ENCODE measurements around the gene LBH. TPM values are rescaled to one million over a fixed set of nuclear protein-coding genes. Genes with fewer than 3 reads are reported as not detected.
A peak's percentile ranks its signal among the peaks of the same experiment; 100 is the strongest.

The LBH gene
- total and polyA plus RNA-seq, 4 donors: 56.1 to 213 (median 94.5) TPM

DNA sequence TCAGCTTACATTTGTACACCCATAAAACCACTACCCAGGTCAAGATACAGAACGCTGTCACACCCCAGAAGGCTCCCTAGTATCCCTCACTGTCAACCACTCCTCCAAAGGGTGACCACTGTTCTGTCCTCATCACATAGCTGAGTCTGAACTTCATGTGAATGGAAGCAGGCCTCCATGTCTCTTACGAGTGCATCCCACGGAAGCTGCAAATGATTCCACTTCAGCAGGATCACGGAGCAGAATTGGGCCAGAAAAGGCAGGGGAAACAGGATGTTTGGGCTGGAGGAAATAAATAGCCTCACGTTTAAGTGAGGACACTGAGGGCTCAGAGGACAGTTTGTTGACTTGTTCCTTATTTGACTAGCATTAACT, 38.4 kb downstream of the LBH start:
- H3K9me3 ChIP-seq (ENCODE audit: control insufficient read depth, low read length): no peaks in the 10 kb centered on the region
- ATAC-seq (ENCODE audit: low FRiP score) (no peak), DNase-seq (no peak)
- no peaks in the 10 kb centered on the region for H3K27me3 ChIP-seq (ENCODE audit: control insufficient read depth in 1 of 2, insufficient read depth in 2 of 2, low read length in 1 of 2)
- no peak overlapping the region for H3K27ac ChIP-seq (ENCODE audit: low read depth in 1 of 2, low read length in 2 of 2)
- WGBS, 2 donors: 85 to 92% methylated on average over 5 of the region's 5 CpGs
- H3K4me3 ChIP-seq (ENCODE audit: low read length in 2 of 2): no peak overlapping the region
- H3K4me1 ChIP-seq (ENCODE audit: control insufficient read depth in 1 of 2, insufficient read depth in 2 of 2, low read length in 2 of 2): no peaks in the 10 kb centered on the region
- intact Hi-C loops (cut with DNase I): loop anchor here in 1 of 2 donors (5.0 kb wide), 2 partner anchors 32 to 78 kb away; no protein-coding TSS in a partner anchor
- no peaks in the 10 kb centered on the region for H3K36me3 ChIP-seq (ENCODE audit: control insufficient read depth in 1 of 2, insufficient read depth in 2 of 2, low read length in 1 of 2)

DNA sequence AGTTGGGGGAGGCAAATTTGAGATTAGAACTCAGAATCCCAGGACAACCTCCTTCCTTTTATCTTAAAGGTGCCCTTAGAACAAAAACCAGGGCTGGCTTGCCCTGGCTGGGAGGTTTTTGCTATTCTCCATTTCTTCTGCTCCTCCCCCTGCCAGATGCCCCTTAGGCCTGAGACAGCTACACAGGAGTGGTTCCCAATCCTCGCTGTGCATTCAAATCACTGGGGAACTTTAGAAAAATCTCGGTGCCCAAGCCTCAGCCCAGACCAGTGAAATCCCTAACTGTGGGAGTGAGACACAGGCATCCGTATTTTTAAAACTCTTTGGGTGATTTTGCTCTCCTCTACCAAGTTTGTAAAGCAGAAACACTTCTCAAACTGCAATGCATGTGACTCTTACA, 38.8 kb downstream of the LBH start:
- no peak for ATAC-seq (ENCODE audit: low FRiP score)
- WGBS, 2 donors: 93 to 98% methylated on average over 3 of the region's 3 CpGs
- H3K4me1 ChIP-seq (ENCODE audit: control insufficient read depth in 1 of 2, insufficient read depth in 2 of 2, low read length in 2 of 2): no peaks in the 10 kb centered on the region

DNA sequence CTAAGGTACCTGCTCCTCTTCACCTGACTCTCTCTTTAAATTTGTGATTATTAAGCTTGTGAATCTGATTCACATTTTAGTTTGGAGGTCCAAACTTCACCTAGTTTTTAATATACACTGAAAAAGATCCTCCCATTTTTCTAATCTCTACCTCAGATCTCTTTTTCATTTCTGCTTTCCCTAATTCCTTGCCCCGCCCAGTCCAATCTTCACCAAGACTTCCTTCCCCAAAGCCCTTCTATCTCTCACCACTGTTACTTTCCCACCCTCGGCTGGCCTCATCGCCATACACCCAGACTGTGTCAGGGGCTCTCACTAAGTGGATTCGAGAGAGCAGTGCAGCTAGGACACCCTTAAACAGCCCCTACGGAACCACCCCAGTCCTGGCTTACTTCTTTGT, 40.0 kb downstream of the LBH start:
- intact Hi-C loops (cut with DNase I): loop anchor here in 1 of 2 donors (5.0 kb wide), 2 partner anchors 34 to 76 kb away; no protein-coding TSS in a partner anchor
- 94 to 95% methylated on average over 5 of the region's 5 CpGs for WGBS, 2 donors
- Histone ChIP-seq H3K27me3 (ENCODE audit: control insufficient read depth in 1 of 2, insufficient read depth in 2 of 2, low read length in 1 of 2) (no peaks in the 10 kb centered on the region), H3K36me3 (ENCODE audit: control insufficient read depth in 1 of 2, insufficient read depth in 2 of 2, low read length in 1 of 2) (no peaks in the 10 kb centered on the region), H3K9me3 (ENCODE audit: control insufficient read depth, low read length) (no peaks in the 10 kb centered on the region), H3K27ac (ENCODE audit: low read depth in 1 of 2, low read length in 2 of 2) (no peak overlapping the region), H3K4me3 (ENCODE audit: low read length in 2 of 2) (no peak overlapping the region), H3K4me1 (ENCODE audit: control insufficient read depth in 1 of 2, insufficient read depth in 2 of 2, low read length in 2 of 2) (no peaks in the 10 kb centered on the region)
- ATAC-seq (ENCODE audit: low FRiP score) (no peak), DNase-seq (no peak)

More for the DNA sequence above, 38.8 kb downstream of the LBH start:
- H3K27ac ChIP-seq (ENCODE audit: low read depth in 1 of 2, low read length in 2 of 2): no peak overlapping the region
- H3K4me3 ChIP-seq (ENCODE audit: low read length in 2 of 2): no peak overlapping the region
- intact Hi-C loops (cut with DNase I): loop anchor here in 1 of 2 donors (5.0 kb wide), 2 partner anchors 33 to 77 kb away; no protein-coding TSS in a partner anchor
- DNase-seq: no peak
- H3K36me3 ChIP-seq (ENCODE audit: control insufficient read depth in 1 of 2, insufficient read depth in 2 of 2, low read length in 1 of 2): no peaks in the 10 kb centered on the region
- H3K27me3 ChIP-seq (ENCODE audit: control insufficient read depth in 1 of 2, insufficient read depth in 2 of 2, low read length in 1 of 2): no peaks in the 10 kb centered on the region
- no peaks in the 10 kb centered on the region for H3K9me3 ChIP-seq (ENCODE audit: control insufficient read depth, low read length)

DNA sequence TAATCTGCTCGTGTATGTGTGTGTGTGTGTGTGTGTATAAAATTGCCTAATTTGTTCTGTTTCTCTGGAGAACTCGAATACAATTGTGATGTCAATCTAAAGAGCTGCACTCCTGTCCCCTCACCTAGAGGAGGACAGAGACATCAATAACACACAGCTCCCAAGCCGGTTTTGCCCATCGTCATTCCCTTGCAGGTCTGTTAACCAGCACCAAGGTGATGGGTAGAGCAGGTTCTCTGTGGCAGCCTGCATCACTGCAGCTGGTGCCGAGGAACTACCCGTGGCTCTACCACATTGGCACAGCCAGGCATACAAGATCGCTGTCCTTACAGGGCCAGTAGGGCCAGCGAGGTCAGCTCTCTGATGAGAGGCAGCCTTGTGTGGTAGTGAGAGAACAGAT, 41.0 kb downstream of the LBH start:
- Histone ChIP-seq H3K36me3 (ENCODE audit: control insufficient read depth in 1 of 2, insufficient read depth in 2 of 2, low read length in 1 of 2) (no peaks in the 10 kb centered on the region), H3K27me3 (ENCODE audit: control insufficient read depth in 1 of 2, insufficient read depth in 2 of 2, low read length in 1 of 2) (no peaks in the 10 kb centered on the region), H3K4me3 (ENCODE audit: low read length in 2 of 2) (no peak overlapping the region), H3K27ac (ENCODE audit: low read depth in 1 of 2, low read length in 2 of 2) (no peak overlapping the region), H3K9me3 (ENCODE audit: control insufficient read depth, low read length) (no peaks in the 10 kb centered on the region), H3K4me1 (ENCODE audit: control insufficient read depth in 1 of 2, insufficient read depth in 2 of 2, low read length in 2 of 2) (no peaks in the 10 kb centered on the region)
- DNase-seq (no peak), ATAC-seq (ENCODE audit: low FRiP score) (no peak)
- intact Hi-C loops (cut with DNase I): loop anchor here in 1 of 2 donors (5.0 kb wide), 2 partner anchors 35 to 75 kb away; no protein-coding TSS in a partner anchor
- WGBS, 2 donors: 95 to 97% methylated on average over 8 of the region's 8 CpGs

DNA sequence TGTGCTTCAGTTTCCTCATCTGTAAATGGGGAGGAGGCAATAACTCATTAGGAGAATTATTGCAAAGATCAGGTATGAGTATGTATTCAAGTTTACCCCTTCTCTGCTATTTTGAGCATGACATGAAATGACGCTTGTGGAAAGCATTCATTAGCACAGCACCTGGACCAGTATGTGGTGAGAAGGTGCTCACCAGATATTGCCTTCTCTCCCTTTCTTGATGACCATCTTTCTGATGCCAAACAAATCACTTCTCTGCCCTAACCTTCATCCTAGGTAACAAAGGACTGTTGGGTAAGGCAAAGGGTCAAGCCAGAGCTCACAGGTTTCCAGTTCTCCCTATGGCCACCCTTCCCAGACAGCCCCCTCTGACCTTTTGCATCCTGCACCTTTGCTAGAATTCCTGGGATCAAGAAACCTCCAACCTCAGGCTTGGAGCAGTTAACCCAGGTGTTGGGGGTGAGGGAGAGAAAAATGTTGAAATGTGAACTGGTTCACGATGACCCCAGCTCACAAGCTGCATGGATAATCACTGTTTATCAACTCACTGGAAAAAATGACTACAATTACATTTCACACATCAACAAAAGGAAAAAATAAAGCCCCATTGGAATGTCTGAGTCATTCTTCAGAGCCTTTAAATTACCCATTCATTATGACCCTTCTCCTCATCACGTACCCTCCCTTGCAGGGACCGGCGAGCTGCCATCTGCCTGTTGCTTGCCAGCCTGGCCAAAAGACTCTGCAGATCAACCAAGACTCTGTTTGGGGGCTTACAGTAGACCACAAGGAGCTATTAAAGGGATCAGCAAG, 41.6 kb downstream of the LBH start:
- peak overlapping the region in 1 of 2 donors; percentile 21 for H3K27ac ChIP-seq (ENCODE audit: low read depth in 1 of 2, low read length in 2 of 2)
- no peaks in the 10 kb centered on the region for H3K27me3 ChIP-seq (ENCODE audit: control insufficient read depth in 1 of 2, insufficient read depth in 2 of 2, low read length in 1 of 2)
- peak in 1 of 2 donors; percentile 60 for DNase-seq
- H3K36me3 ChIP-seq (ENCODE audit: control insufficient read depth in 1 of 2, insufficient read depth in 2 of 2, low read length in 1 of 2): no peaks in the 10 kb centered on the region
- H3K4me1 ChIP-seq (ENCODE audit: control insufficient read depth in 1 of 2, insufficient read depth in 2 of 2, low read length in 2 of 2): no peaks in the 10 kb centered on the region
- intact Hi-C loops (cut with DNase I): loop anchor here in 1 of 2 donors (5.0 kb wide), 2 partner anchors 36 to 74 kb away; no protein-coding TSS in a partner anchor
- H3K9me3 ChIP-seq (ENCODE audit: control insufficient read depth, low read length): no peaks in the 10 kb centered on the region
- H3K4me3 ChIP-seq (ENCODE audit: low read length in 2 of 2): no peak overlapping the region
- 33 to 42% methylated on average over 5 of the region's 5 CpGs for WGBS, 2 donors
- ATAC-seq (ENCODE audit: low FRiP score): no peak

DNA sequence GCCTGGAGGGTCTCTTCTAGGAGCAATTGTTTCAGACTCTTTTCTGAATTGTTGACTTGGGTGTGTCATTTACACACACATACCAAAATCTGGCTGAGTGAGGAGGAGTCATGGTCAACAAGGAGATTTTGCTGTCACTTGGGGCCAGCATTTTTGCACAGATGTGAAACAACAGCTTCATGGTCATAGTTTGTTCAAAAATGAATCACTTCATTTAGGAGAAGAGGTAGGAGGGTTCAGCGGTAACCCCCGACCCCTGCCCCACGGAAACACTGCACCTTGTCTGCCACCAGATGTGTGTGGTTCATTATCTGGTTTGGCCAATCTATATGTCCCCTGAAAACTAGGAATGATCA, 42.2 kb downstream of the LBH start:
- peak overlapping the region in 1 of 2 donors; percentile 26 for H3K27ac ChIP-seq (ENCODE audit: low read depth in 1 of 2, low read length in 2 of 2)
- no peaks in the 10 kb centered on the region for H3K27me3 ChIP-seq (ENCODE audit: control insufficient read depth in 1 of 2, insufficient read depth in 2 of 2, low read length in 1 of 2)
- H3K4me3 ChIP-seq (ENCODE audit: low read length in 2 of 2): no peak overlapping the region
- H3K36me3 ChIP-seq (ENCODE audit: control insufficient read depth in 1 of 2, insufficient read depth in 2 of 2, low read length in 1 of 2): no peaks in the 10 kb centered on the region
- DNase-seq (no peak), ATAC-seq (ENCODE audit: low FRiP score) (no peak)
- intact Hi-C loops (cut with DNase I): loop anchor here in 1 of 2 donors (5.0 kb wide), 2 partner anchors 36 to 74 kb away; no protein-coding TSS in a partner anchor
- 97 to 98% methylated on average over 3 of the region's 3 CpGs for WGBS, 2 donors
- H3K4me1 ChIP-seq (ENCODE audit: control insufficient read depth in 1 of 2, insufficient read depth in 2 of 2, low read length in 2 of 2): no peaks in the 10 kb centered on the region
- H3K9me3 ChIP-seq (ENCODE audit: control insufficient read depth, low read length): no peaks in the 10 kb centered on the region

DNA sequence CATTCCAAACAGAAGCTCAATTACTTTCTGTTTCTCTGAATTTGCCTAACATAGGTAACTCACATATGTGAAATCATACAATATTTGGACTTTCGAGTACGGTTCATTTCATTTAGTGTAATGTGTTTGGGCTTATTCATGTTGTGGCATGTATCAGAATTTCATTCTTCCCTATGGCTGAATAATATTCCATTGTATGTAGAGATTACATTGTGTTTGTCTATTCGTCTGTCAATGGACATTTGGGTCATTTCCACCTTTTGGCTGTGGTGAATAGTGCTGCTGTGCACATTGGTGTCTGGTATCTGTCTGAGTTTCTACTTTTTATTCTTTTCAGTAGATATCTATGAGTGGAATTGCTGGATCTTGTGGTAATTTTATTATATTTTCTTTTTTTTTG, 43.9 kb downstream of the LBH start:
- no peaks in the 10 kb centered on the region for H3K36me3 ChIP-seq (ENCODE audit: control insufficient read depth in 1 of 2, insufficient read depth in 2 of 2, low read length in 1 of 2)
- no peaks in the 10 kb centered on the region for H3K4me1 ChIP-seq (ENCODE audit: control insufficient read depth in 1 of 2, insufficient read depth in 2 of 2, low read length in 2 of 2)
- H3K27me3 ChIP-seq (ENCODE audit: control insufficient read depth in 1 of 2, insufficient read depth in 2 of 2, low read length in 1 of 2): no peaks in the 10 kb centered on the region
- no peak overlapping the region for H3K27ac ChIP-seq (ENCODE audit: low read depth in 1 of 2, low read length in 2 of 2)
- ATAC-seq (ENCODE audit: low FRiP score) (no peak), DNase-seq (no peak)
- intact Hi-C loops (cut with DNase I): no loop called here
- no peaks in the 10 kb centered on the region for H3K9me3 ChIP-seq (ENCODE audit: control insufficient read depth, low read length)
- no peak overlapping the region for H3K4me3 ChIP-seq (ENCODE audit: low read length in 2 of 2)
- WGBS, 2 donors: 90% methylated on average over 3 of the region's 3 CpGs

DNA sequence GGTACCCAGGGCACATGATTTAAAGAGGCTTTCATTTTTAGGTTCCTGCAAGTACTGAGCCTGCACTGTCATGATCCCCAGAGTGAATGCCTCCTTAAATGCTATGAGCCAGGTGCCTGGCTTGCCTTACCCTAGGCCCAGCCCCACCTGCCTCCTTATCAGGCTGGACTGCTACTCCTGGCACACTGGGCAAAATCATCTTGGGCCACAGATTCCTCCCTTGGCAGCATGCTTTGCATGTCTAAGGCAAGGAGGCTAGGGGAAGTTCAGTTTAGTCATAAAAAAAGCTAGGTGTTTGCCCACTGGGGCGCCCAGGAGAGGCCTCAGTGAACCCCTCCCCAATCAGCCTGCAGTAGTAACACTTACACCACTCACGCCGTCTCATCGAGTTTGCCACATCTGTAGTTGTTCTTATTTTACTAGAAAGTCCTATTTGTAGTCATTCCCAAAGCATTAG, 45.1 kb downstream of the LBH start:
- no peak for DNase-seq
- Histone ChIP-seq H3K36me3 (ENCODE audit: control insufficient read depth in 1 of 2, insufficient read depth in 2 of 2, low read length in 1 of 2) (no peaks in the 10 kb centered on the region), H3K27me3 (ENCODE audit: control insufficient read depth in 1 of 2, insufficient read depth in 2 of 2, low read length in 1 of 2) (no peaks in the 10 kb centered on the region), H3K9me3 (ENCODE audit: control insufficient read depth, low read length) (no peaks in the 10 kb centered on the region), H3K27ac (ENCODE audit: low read depth in 1 of 2, low read length in 2 of 2) (no peak overlapping the region), H3K4me1 (ENCODE audit: control insufficient read depth in 1 of 2, insufficient read depth in 2 of 2, low read length in 2 of 2) (no peaks in the 10 kb centered on the region), H3K4me3 (ENCODE audit: low read length in 2 of 2) (no peak overlapping the region)
- no peak for ATAC-seq (ENCODE audit: low FRiP score)
- intact Hi-C loops (cut with DNase I): no loop called here
- 23 to 30% methylated on average over 4 of the region's 4 CpGs for WGBS, 2 donors

DNA sequence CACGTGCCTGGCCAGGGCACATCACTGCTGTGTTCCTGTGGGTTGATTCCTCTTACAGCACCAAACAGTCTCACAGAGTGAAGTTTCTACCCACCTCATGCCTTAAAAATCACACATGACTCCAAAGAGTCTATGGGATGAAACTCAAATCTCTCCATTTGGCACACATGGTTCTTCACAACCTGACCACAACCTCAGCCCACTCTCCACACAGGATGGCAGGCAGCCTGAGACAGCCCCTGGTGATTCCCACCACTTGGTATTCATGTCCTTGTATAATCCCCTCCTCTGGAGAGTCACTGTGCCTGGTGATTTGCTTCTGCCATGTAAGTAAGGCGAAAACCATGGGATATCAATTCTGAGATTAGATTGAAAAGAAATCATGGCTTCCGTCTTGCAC, 46.2 kb downstream of the LBH start:
- H3K4me1 ChIP-seq (ENCODE audit: control insufficient read depth in 1 of 2, insufficient read depth in 2 of 2, low read length in 2 of 2): no peaks in the 10 kb centered on the region
- no peak overlapping the region for H3K27ac ChIP-seq (ENCODE audit: low read depth in 1 of 2, low read length in 2 of 2)
- ATAC-seq (ENCODE audit: low FRiP score) (no peak), DNase-seq (no peak)
- intact Hi-C loops (cut with DNase I): no loop called here
- H3K36me3 ChIP-seq (ENCODE audit: control insufficient read depth in 1 of 2, insufficient read depth in 2 of 2, low read length in 1 of 2): no peaks in the 10 kb centered on the region
- H3K9me3 ChIP-seq (ENCODE audit: control insufficient read depth, low read length): no peaks in the 10 kb centered on the region
- no peaks in the 10 kb centered on the region for H3K27me3 ChIP-seq (ENCODE audit: control insufficient read depth in 1 of 2, insufficient read depth in 2 of 2, low read length in 1 of 2)
- 96% methylated on average over 3 of the region's 3 CpGs for WGBS, 2 donors
- no peak overlapping the region for H3K4me3 ChIP-seq (ENCODE audit: low read length in 2 of 2)

All from aorta (tissue), 5 donors.